Activated T-cell treated with anti-CD3 and anti-CD28 coated beads, Interleukin-2, amount 50 U/mL, for 72 hours (primary cell): ENCODE data around the gene CNOT10. TPM values are rescaled to one million over a fixed set of nuclear protein-coding genes. Genes with fewer than 3 reads are reported as not detected.
"Not testable (repeated sequence)": the region's sequence is repeated elsewhere in the genome, so short reads cannot be mapped to it uniquely, and the experiment has no call there.

Source experiments
- ATAC-seq, 2 donors: fragments of 150-1000 bp; cut with Tn5 transposase; replicated peaks in 1 of 2; 2 replicates each; pipeline ENCODE4 v1.10.0; 2021; ENCODE audit warnings: moderate library complexity in 2 of 2, mild to moderate bottlenecking in 1 of 2
- DNase-seq, 2 donors: peaks; one replicate each; pipeline ENCODE4 v3.0.0; 2021 to 2022; ENCODE audit warnings: mixed read lengths in 1 of 2
- H3K27ac Mint-ChIP-seq: one replicate; pipeline ENCODE4 v1.8.0; 2022; ENCODE audit warnings: mild to moderate bottlenecking, moderate library complexity, mixed read lengths
- H3K27me3 Mint-ChIP-seq: one replicate; pipeline ENCODE4 v1.8.0; 2022; ENCODE audit warnings: low read depth, mixed read lengths
- H3K36me3 Mint-ChIP-seq, 2 donors: one replicate each; pipeline ENCODE4 v1.8.0; 2022; ENCODE audit warnings: mixed read lengths in 2 of 2, mild to moderate bottlenecking in 1 of 2; ENCODE audit not compliant: insufficient read depth in 2 of 2
- H3K4me1 Mint-ChIP-seq: one replicate; pipeline ENCODE4 v1.8.0; 2022; ENCODE audit warnings: low read depth, mixed read lengths
- H3K4me3 Mint-ChIP-seq, 2 donors: one replicate each; pipeline ENCODE4 v1.8.0; 2022; ENCODE audit warnings: mild to moderate bottlenecking in 2 of 2, mixed read lengths in 2 of 2, moderate library complexity in 2 of 2
- H3K9me3 Mint-ChIP-seq, 2 donors: one replicate each; pipeline ENCODE4 v1.8.0; 2022; ENCODE audit warnings: mixed read lengths in 2 of 2
- total RNA-seq, 2 donors: library from RNA; stranded (reverse); gene quantifications; one replicate each; pipeline ENCODE4 v1.2.3, GENCODE V29; 2022

Gene CNOT10
- total RNA-seq, 2 donors from 2014 or later, result 70.1 to 78.6 TPM

DNA sequence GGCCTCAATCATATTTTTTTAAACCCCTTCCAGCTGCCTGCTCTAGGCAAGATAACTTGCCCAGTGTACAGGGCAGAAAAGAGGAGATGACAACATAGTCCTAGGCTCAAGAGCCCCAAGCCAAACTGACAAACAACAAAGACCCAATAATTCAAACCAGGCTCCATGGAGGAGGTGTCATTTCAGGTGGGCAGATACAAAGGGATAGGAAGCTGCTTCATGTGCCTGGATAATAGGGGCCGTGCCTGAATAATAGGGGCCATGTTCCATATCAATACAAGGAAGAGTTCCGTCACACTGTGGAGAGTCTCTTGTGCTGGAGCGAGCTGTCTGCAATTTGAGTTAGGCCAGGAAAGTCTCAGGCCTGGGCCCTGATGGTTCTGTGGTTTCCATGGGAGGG, 97.4 kb downstream of the CNOT10 start:
- Mint-ChIP-seq H3K4me3 (peak overlapping the region in 1 of 2 donors; percentile 71), H3K9me3 (no peaks in the 10 kb centered on the region), H3K27me3 (peaks cover 18% of the 10 kb centered on the region), H3K36me3 (peaks cover 0 to 2% of the 10 kb centered on the region in 2 donors), H3K4me1 (peaks cover 16% of the 10 kb centered on the region), H3K27ac (no peak overlapping the region)
- DNase-seq, result no peak
- no peak for ATAC-seq

DNA sequence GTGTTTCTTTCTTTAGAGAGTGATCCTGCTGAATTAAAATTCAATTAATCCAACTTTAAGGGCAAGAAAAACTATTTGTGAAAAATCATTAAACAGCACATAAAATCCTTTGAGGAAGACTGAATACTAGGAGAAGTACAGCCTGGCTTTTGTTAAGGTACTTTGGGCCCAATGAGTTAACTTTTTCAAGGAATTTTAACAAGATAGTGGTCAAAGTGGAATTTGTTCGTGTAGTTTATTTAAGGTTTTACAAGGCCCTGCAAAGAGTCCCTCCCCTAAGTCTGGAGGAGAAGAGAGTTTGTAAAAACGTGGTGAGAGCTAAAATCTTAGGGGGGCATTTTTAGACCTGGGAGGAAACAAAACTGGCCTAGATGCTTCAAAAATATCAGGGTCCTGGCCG, 106.8 kb downstream of the CNOT10 start:
- H3K4me3 Mint-ChIP-seq, result no peak overlapping the region

DNA sequence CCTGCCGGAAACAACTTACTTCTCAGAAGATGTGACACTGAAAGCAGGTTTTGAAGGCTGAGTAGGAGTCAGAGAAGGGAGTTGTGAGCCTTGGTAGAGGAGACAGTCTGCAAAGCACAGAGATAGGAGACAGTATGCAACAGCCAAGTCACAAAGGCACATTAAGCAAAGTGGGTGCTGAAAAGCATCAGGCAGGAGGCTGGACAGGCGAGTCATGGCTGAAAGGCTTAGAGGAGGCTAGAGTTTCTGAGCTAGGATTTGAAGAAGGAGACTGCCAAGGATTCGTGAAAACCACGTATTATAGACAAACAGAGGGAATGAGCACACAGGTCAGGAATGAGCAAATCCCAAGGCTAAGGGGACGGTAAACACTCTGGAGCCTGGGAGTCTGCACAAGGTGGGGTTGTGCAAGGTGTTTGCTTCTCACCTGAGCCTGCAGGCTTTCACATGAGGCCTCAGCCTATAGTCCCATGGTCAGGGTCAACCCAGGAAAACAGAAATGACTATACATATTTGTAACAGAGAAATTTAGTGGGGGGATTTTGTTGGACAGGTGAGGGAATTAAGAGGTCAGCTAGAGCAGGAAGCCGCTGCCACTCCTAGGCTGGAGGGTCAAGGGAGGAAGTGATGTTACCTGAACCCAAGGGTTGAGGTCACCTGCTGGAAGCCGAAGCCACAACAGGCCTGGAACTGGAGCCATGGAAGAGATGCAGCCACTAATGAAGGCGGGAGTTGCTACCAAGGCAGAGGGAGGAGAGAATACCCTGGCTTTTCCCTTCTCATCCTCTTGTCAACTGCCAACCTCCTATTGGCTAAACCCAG, 109.7 kb downstream of the CNOT10 start:
- H3K4me1 Mint-ChIP-seq, result no peaks in the 10 kb centered on the region
- no peak overlapping the region for H3K4me3 Mint-ChIP-seq
- ATAC-seq (no peak), DNase-seq (no peak)
- no peak overlapping the region for H3K27ac Mint-ChIP-seq
- H3K9me3 Mint-ChIP-seq, result no peaks in the 10 kb centered on the region
- H3K27me3 Mint-ChIP-seq, result peaks cover 8% of the 10 kb centered on the region
- H3K36me3 Mint-ChIP-seq, result no peaks in the 10 kb centered on the region

More for the DNA sequence above, 106.8 kb downstream of the CNOT10 start:
- DNase-seq (no peak), ATAC-seq (no peak)
- Mint-ChIP-seq H3K27ac (no peak overlapping the region), H3K36me3 (no peaks in the 10 kb centered on the region), H3K27me3 (peaks cover 8% of the 10 kb centered on the region), H3K4me1 (no peaks in the 10 kb centered on the region), H3K9me3 (no peaks in the 10 kb centered on the region)

DNA sequence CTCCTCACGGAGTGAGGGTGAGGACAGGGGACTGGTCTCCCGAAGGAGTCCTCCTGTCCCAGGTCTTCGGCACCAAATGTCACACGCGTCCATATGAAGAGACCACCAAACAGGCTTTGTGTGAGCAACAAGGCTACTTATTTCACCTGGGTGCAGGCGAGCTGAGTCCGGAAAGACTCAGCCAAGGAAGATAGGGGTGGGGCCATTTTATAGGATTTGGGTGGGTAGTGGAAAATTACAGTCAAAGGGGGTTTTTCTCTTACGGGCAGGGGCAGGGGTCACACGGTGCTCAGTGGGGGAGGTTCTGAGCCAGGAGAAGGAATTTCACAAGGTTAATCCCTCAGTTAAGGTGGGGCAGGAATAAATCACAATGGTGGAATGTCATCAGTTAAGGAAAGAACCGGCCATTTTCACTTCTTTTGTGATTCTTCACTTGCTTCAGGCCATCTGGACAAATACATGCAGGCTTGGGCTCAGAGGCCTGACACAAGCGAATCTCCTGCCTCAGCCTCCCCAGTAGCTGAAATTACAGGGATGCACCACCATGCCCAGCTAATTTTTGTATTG, 111.5 kb downstream of the CNOT10 start:
- H3K27ac Mint-ChIP-seq, H3K9me3 Mint-ChIP-seq, H3K27me3 Mint-ChIP-seq, H3K36me3 Mint-ChIP-seq, H3K4me3 Mint-ChIP-seq, H3K4me1 Mint-ChIP-seq, ATAC-seq, DNase-seq: not testable (repeated sequence)

DNA sequence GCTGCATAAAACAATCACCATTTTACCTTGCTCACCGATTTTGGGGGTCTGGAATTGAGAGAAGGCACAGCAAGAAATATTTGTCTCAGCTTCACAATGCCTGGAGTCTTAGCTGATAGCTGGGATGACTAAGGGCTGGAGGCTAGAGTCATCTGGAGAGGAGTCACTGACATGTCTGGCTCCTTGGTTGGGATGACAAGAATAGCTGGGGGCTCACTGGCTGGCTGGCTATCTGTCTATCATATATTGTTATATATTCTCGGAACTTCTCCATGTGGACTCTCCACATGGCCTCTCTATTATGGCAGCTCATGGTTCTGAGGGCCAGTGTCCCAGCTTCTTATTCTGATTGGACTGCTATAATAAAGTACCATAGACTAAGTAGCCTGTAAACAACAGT, 112.8 kb downstream of the CNOT10 start:
- Mint-ChIP-seq H3K27me3 (peaks cover 9% of the 10 kb centered on the region), H3K4me3 (no peak overlapping the region), H3K36me3 (no peaks in the 10 kb centered on the region), H3K9me3 (no peaks in the 10 kb centered on the region), H3K27ac (no peak overlapping the region), H3K4me1 (no peaks in the 10 kb centered on the region)
- DNase-seq (no peak), ATAC-seq (no peak)

DNA sequence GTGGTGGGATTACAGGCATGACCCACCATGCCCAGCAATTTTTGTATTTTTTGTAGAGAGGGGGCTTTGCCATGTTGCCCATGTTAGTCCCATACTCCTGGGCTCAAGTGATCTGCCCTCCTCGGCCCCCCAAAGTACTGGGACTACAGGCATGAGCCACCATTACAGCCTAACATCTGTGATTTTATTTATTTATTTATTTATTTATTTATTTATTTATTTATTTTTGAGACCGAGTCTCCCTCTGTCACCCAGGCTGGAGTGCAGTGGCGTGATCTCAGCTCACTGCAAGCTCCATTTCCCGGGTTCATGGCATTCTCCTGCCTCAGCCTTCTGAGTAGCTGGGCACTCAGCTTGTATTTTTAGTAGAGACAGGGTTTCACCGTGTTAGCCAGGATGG, 116.5 kb downstream of the CNOT10 start:
- H3K27me3 Mint-ChIP-seq, H3K4me1 Mint-ChIP-seq, DNase-seq, H3K27ac Mint-ChIP-seq, H3K9me3 Mint-ChIP-seq, H3K36me3 Mint-ChIP-seq, H3K4me3 Mint-ChIP-seq, ATAC-seq: not testable (repeated sequence)

DNA sequence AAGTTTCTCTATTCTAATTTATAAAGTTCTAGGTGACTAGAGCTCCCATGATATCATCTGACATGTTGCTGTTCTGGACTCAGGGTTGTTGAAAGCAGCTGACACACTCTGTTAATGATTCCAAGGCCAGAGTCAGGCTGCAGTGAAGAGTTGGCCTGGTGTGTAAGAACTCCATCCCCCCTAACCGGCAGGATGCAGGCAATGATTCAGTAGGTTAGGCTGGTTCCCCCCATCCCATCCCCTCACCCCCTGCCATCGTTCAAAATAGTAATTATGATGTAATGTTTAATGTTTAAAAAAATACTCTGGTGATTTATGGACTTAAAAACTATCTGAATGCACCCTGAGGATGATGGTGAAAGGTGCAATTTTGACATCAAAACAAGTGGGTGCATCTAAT, 128.2 kb downstream of the CNOT10 start:
- Mint-ChIP-seq H3K4me1 (peaks cover 28% of the 10 kb centered on the region), H3K27ac (no peak overlapping the region), H3K27me3 (peaks cover 27% of the 10 kb centered on the region), H3K36me3 (no peaks in the 10 kb centered on the region), H3K4me3 (no peak overlapping the region), H3K9me3 (no peaks in the 10 kb centered on the region)
- DNase-seq, result no peak
- no peak for ATAC-seq

DNA sequence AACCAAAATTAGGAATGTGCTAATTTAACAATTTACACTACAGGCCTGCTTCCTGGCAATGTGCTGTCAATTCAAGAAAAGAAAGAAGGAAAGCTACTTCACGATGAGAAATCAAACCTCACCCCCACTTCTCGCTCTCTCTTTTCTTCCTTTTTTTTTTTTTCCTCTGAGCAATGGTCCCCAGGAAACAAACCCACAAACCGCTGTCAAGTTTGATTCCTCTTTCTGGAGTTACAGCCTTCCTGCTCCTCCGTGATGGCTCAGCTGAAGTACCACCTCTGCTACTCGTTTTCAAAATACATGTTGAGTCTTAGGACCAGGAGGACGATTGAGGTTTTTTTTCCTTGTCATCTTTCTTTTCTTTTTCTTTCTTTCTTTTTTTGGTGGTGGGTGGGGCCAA, 129.4 kb downstream of the CNOT10 start:
- Mint-ChIP-seq H3K9me3 (no peaks in the 10 kb centered on the region), H3K4me3 (peak overlapping the region in 1 of 2 donors; percentile 63), H3K4me1 (peaks cover 34% of the 10 kb centered on the region), H3K27ac (no peak overlapping the region), H3K27me3 (peaks cover 35% of the 10 kb centered on the region), H3K36me3 (peaks cover 0 to 4% of the 10 kb centered on the region in 2 donors)
- ATAC-seq (no peak), DNase-seq (no peak)

DNA sequence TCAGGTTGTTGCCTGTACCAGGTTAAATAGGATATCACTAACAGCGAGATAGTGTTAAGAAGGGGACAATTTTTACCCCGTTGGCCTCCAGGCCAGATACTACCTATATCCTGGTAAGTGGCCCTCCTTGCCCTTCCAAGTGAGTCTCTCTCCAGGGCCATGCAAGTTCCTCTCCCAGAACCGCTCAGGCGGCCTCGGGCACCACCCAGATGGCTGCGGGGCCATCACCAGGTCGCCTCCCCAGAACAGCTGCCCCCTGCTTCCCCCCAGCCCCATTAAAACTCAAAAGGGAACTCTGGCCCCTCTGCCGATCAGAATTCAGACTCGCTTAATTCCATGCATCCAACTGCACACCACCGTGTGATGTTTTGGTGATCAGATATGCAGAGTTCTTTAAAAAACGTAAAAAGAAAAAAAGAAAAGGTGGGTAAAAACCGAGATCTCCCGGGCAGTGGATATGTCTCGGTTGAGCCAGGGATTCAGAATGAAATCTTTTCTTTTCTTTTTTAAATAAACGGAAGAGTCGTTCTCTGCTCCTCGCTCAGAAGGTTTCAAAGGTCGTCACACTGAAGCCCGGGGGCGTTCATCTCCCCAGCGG, 131.0 kb downstream of the CNOT10 start:
- DNase-seq (no peak), ATAC-seq (no peak)
- Mint-ChIP-seq H3K27me3 (peaks cover 45% of the 10 kb centered on the region), H3K36me3 (peaks cover 0 to 4% of the 10 kb centered on the region in 2 donors), H3K4me1 (peaks cover 34% of the 10 kb centered on the region), H3K9me3 (no peaks in the 10 kb centered on the region), H3K27ac (no peak overlapping the region), H3K4me3 (peak overlapping the region; percentile 62 to 86)

DNA sequence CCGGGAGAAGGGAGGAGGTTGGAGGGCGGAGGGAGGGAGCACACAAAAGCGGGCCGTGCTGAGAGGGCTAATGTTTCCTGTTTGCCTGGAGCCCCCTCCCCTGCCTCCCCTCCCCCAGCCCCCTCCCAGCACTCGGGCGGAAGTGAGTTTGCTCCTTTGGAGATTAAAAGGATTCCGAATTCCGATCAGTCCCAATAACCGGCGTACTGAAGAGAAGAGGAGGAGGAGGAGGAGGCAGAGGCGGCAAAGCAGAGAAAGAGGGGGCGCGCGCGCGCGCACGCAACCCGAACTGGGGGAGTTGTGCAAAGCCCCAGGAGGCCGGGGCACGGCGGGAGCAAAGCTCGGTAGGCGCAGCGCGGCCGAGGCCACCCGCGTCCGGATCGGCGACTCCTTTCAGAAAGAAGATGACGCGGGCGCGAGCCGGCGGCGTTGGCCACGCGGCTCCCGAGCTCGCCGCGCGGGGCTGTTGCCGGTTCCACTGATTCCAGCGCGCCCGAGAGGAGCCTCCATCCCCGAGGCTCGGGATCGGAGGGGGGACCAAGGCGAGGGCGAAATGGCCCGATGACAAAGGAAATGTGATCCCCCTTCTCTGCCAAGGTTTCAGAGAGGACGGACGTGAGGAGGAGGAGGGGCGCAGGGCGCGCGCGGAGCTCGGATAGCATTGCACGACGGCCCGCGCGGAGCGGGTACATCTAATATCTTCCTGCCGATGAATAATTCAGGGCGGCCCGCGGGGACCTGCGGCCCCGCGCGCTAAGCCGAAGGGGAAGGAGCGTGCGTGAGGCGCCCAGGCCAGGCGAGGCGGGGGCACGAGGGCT, 131.7 kb downstream of the CNOT10 start:
- peaks cover 34% of the 10 kb centered on the region for H3K4me1 Mint-ChIP-seq
- peaks cover 0 to 4% of the 10 kb centered on the region in 2 donors for H3K36me3 Mint-ChIP-seq
- no peaks in the 10 kb centered on the region for H3K9me3 Mint-ChIP-seq
- H3K27ac Mint-ChIP-seq, result no peak overlapping the region
- peak overlapping the region; percentile 86 for H3K4me3 Mint-ChIP-seq
- peak; percentile 41 for ATAC-seq
- peak; percentile 28 to 39 for DNase-seq
- H3K27me3 Mint-ChIP-seq, result peaks cover 41% of the 10 kb centered on the region

DNA sequence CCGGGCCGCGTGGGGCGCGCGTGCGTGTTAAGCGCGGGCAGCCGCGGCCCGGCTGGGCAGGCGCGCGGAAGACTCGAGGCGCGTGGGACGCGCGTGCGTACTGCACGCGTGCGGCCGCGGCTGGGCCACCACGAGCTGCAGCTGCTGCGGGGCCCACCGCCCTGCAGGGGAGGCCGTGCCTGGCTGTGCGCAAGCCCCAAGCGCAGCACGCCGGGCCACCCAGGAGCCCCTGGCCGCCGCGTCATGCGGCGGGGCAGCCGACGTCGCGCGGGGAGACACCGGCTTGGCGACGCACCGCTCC, 132.2 kb downstream of the CNOT10 start:
- Mint-ChIP-seq H3K9me3 (no peaks in the 10 kb centered on the region), H3K4me3 (peak overlapping the region; percentile 86), H3K27ac (no peak overlapping the region), H3K4me1 (peaks cover 34% of the 10 kb centered on the region), H3K36me3 (peaks cover 0 to 4% of the 10 kb centered on the region in 2 donors), H3K27me3 (peaks cover 38% of the 10 kb centered on the region)
- ATAC-seq, result peak; percentile 41 to 52
- peak; percentile 8 to 16 for DNase-seq

DNA sequence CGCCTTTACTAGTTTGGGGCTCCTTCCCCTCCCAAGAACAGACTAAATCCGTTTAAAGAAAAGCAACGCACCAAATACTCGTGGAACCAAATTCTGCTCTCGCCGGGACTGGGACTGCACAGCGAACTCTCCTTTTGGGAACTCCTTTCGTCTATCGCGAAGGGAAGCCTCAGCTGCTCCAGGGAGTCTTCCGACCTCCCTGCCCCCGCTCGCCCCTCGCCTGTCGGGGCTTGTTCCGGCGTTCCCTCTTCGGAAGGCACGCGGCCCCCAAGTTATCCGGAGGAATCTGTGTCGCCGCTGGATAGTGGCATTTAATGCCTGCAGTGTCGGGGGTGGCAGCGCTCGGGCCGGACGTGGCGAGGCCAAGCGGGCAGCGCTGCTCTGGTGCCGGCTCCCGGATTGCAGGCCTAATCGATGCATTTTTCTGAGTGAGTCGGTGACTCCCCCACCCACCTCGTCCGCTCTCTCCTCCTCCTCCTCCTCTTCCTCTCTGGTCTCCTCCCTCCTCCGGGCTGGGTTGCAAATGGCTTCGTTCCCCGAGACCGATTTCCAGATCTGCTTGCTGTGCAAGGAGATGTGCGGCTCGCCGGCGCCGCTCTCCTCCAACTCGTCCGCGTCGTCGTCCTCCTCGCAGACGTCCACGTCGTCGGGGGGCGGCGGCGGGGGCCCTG, 132.7 kb downstream of the CNOT10 start, which contains the start of gene TRIM71:
TRIM71 (plus strand) TSS at position 440 of the 671 bp plus-strand sequence; CDS start at position 524, 84 bp downstream.
- Mint-ChIP-seq H3K9me3 (no peaks in the 10 kb centered on the region), H3K27me3 (peaks cover 38% of the 10 kb centered on the region), H3K4me3 (peak within 1 kb of the TSS; percentile 86), H3K4me1 (peaks cover 34% of the 10 kb centered on the region), H3K27ac (no peak within 1 kb of the TSS), H3K36me3 (peaks cover 0 to 4% of the 10 kb centered on the region in 2 donors)
- peak; percentile 44 to 58 for ATAC-seq
- DNase-seq, result peak; percentile 27
